ENCODE measurements around the gene PPP1R1C.
"Not testable (repeated sequence)": the region's sequence is repeated elsewhere in the genome, so short reads cannot be mapped to it uniquely, and the experiment has no call there.

The PPP1R1C gene

GRCh38 chr2:181955010-181955409 lies 30.6 kb upstream of the PPP1R1C start:
- Histone ChIP-seq H3K9me2 (replicated peaks; ENCODE audit: insufficient read depth, low read length) (no peaks in the 10 kb centered on the region), H3F3A (ENCODE audit: insufficient read depth) (no peaks in the 10 kb centered on the region), H2AFZ (ENCODE audit: low read depth, low read length, severe bottlenecking) (peak overlapping the region; percentile 93), H3K27me3 (ENCODE audit: low read length) (no peaks in the 10 kb centered on the region), H3K36me3 (ENCODE audit: low read length) (no peaks in the 10 kb centered on the region), H3K4me2 (ENCODE audit: low read depth, low read length, poor library complexity, severe bottlenecking) (peak overlapping the region; percentile 58), H4K20me1 (ENCODE audit: low read depth, low read length) (no peaks in the 10 kb centered on the region), H3K27ac (ENCODE audit: low read depth, low read length) (no peak overlapping the region), H3K9ac (ENCODE audit: low read length) (no peak overlapping the region), H3K79me2 (ENCODE audit: insufficient read depth, low read length) (no peaks in the 10 kb centered on the region), H3K9me3 (ENCODE audit: insufficient read depth, low read length) (no peaks in the 10 kb centered on the region), H3K4me3 (ENCODE audit: insufficient read depth, low read length, poor library complexity, severe bottlenecking) (no peak overlapping the region)
- TF ChIP-seq CTCF (IDR thresholded peaks at IDR 0.05; ENCODE audit: insufficient read depth, low read length, poor library complexity, severe bottlenecking), result no peak
- TF ChIP-seq EZH2phosphoT487 (conservative IDR thresholded peaks at IDR 0.05; ENCODE audit: low read length), result no peak

GRCh38 chr2:181955866-181956265 lies 29.8 kb upstream of the PPP1R1C start:
- H3F3A ChIP-seq (ENCODE audit: insufficient read depth); H4K20me1 ChIP-seq (ENCODE audit: low read depth, low read length); H3K4me2 ChIP-seq (ENCODE audit: low read depth, low read length, poor library complexity, severe bottlenecking); H3K9me3 ChIP-seq (ENCODE audit: insufficient read depth, low read length); H2AFZ ChIP-seq (ENCODE audit: low read depth, low read length, severe bottlenecking); H3K27me3 ChIP-seq (ENCODE audit: low read length); H3K4me3 ChIP-seq (ENCODE audit: insufficient read depth, low read length, poor library complexity, severe bottlenecking); H3K79me2 ChIP-seq (ENCODE audit: insufficient read depth, low read length); H3K36me3 ChIP-seq (ENCODE audit: low read length); H3K27ac ChIP-seq (ENCODE audit: low read depth, low read length); H3K9me2 ChIP-seq (replicated peaks; ENCODE audit: insufficient read depth, low read length); H3K9ac ChIP-seq (ENCODE audit: low read length): not testable (repeated sequence)

GRCh38 chr2:181957668-181958067 lies 28.0 kb upstream of the PPP1R1C start:
- Histone ChIP-seq H3K27me3 (ENCODE audit: low read length) (no peaks in the 10 kb centered on the region), H3F3A (ENCODE audit: insufficient read depth) (no peaks in the 10 kb centered on the region), H4K20me1 (ENCODE audit: low read depth, low read length) (no peaks in the 10 kb centered on the region), H3K4me3 (ENCODE audit: insufficient read depth, low read length, poor library complexity, severe bottlenecking) (no peak overlapping the region), H3K27ac (ENCODE audit: low read depth, low read length) (no peak overlapping the region), H3K4me2 (ENCODE audit: low read depth, low read length, poor library complexity, severe bottlenecking) (no peak overlapping the region), H3K9me3 (ENCODE audit: insufficient read depth, low read length) (no peaks in the 10 kb centered on the region), H3K9me2 (replicated peaks; ENCODE audit: insufficient read depth, low read length) (no peaks in the 10 kb centered on the region), H3K79me2 (ENCODE audit: insufficient read depth, low read length) (no peaks in the 10 kb centered on the region), H2AFZ (ENCODE audit: low read depth, low read length, severe bottlenecking) (no peak overlapping the region), H3K9ac (ENCODE audit: low read length) (no peak overlapping the region), H3K36me3 (ENCODE audit: low read length) (no peaks in the 10 kb centered on the region)
- TF ChIP-seq EZH2phosphoT487 (conservative IDR thresholded peaks at IDR 0.05; ENCODE audit: low read length), result no peak
- no peak for TF ChIP-seq CTCF (IDR thresholded peaks at IDR 0.05; ENCODE audit: insufficient read depth, low read length, poor library complexity, severe bottlenecking)

- Histone ChIP-seq H4K20me1 (ENCODE audit: low read depth, low read length) (no peaks in the 10 kb centered on the region), H3K79me2 (ENCODE audit: insufficient read depth, low read length) (no peaks in the 10 kb centered on the region), H3K9me3 (ENCODE audit: insufficient read depth, low read length) (no peaks in the 10 kb centered on the region), H3K4me2 (ENCODE audit: low read depth, low read length, poor library complexity, severe bottlenecking) (no peak overlapping the region), H3K27me3 (ENCODE audit: low read length) (no peaks in the 10 kb centered on the region), H3K9ac (ENCODE audit: low read length) (no peak overlapping the region), H3K27ac (ENCODE audit: low read depth, low read length) (no peak overlapping the region), H2AFZ (ENCODE audit: low read depth, low read length, severe bottlenecking) (no peak overlapping the region), H3K36me3 (ENCODE audit: low read length) (no peaks in the 10 kb centered on the region), H3K4me3 (ENCODE audit: insufficient read depth, low read length, poor library complexity, severe bottlenecking) (no peak overlapping the region), H3K9me2 (replicated peaks; ENCODE audit: insufficient read depth, low read length) (no peaks in the 10 kb centered on the region), H3F3A (ENCODE audit: insufficient read depth) (no peaks in the 10 kb centered on the region)
- TF ChIP-seq CTCF (IDR thresholded peaks at IDR 0.05; ENCODE audit: insufficient read depth, low read length, poor library complexity, severe bottlenecking) (no peak), EZH2phosphoT487 (conservative IDR thresholded peaks at IDR 0.05; ENCODE audit: low read length) (no peak)
Measured at GRCh38 chr2:181958726-181959125, 26.9 kb upstream of the PPP1R1C start.
